ENCODE measurements around the gene SPDL1. TPM values are rescaled to one million over a fixed set of nuclear protein-coding genes. Genes with fewer than 3 reads are reported as not detected.

The SPDL1 gene, protein sequence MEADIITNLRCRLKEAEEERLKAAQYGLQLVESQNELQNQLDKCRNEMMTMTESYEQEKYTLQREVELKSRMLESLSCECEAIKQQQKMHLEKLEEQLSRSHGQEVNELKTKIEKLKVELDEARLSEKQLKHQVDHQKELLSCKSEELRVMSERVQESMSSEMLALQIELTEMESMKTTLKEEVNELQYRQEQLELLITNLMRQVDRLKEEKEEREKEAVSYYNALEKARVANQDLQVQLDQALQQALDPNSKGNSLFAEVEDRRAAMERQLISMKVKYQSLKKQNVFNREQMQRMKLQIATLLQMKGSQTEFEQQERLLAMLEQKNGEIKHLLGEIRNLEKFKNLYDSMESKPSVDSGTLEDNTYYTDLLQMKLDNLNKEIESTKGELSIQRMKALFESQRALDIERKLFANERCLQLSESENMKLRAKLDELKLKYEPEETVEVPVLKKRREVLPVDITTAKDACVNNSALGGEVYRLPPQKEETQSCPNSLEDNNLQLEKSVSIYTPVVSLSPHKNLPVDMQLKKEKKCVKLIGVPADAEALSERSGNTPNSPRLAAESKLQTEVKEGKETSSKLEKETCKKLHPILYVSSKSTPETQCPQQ
- 14.3 and 49.8 TPM in 2 replicates for total RNA-seq

DNA sequence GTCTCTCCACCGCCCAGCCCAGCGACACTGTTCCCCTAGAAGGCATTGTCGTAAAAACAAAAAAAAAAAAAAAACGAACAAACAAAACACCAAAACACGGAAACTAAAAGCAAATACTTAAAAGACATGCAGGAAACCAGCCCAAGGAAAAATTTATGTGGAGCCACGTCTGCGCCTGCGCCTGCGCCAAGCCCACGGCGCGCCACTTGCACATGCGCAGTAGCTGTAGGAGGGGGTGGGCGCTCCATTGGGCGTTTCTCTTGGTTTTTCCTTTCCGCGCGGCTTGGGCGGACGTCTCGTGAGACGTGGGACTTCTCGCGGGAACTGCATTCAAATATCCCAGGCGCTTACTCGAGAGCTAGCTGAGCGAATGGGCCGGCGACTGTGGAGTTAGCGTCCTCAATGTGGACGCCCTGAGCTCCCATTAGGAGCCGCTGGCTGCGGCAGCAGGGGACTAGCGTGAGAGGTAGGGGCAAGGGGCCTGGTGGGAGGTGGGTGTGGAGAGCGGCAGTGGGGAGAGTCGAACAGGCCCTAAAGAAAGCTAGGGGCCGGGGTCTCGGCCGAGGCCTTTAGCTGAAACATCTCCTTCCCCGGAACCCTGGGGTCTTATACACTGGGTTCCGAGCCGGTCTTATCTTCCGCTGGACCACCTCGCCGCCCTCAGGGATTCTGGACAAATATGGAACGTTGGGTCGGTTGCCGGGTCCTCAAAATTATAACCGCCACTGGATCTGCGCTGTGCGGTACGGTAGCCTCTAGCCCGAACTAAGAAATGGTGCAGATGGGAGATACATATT lies at the start of gene SPDL1:
Gene SPDL1 (plus strand): TSS at position 350 of the 797 bp plus-strand sequence. CDS start 4,644 bp downstream, outside the sequence.

DNA sequence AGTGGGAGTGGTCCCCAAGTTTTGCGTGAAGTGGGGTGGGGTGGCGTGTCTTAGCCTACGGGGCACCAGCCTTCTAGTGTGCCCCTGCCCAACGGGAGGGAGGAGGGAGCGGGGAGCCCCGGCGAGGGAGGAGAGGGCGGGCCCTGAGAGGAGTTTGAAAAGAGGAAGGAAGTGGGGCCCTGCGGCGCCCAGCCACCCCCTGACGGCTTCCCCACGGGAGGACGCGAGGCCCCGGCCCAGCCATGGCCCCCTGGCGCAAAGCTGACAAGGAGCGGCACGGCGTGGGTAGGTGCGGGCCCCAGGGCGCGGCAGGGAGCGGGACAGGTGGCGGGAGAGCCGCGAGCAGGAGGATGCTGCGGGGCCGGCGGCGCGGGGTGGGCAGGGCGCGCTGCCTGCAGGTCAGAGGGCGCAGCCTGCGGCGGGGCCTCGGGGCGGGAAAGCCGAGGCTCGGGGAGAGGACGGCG lies 53.5 kb downstream of the SPDL1 start, which contains the start of gene DOCK2:
Gene DOCK2 (plus strand): TSS at position 191 of the 464 bp plus-strand sequence. CDS start 52 bp downstream, at position 243.

Other genes starting within 250 kb of the SPDL1 start
- 0.27 and 1.3 TPM in 2 replicates for gene DOCK2, start 53.5 kb downstream of the SPDL1 start, total RNA-seq

Data from hair follicular keratinocyte (primary cell).